Measurements from ENCODE around the gene OR52W1. TPM values are rescaled to one million over a fixed set of nuclear protein-coding genes. Genes with fewer than 3 reads are reported as not detected.

Gene OR52W1
- total and polyA plus RNA-seq, 10 of the 15 experiments (the other 5 are each of a cell fraction or from before 2014, with no cell fraction given): not detected

GRCh38 chr11:6203327-6203726 is 4.3 kb downstream of the OR52W1 start (continued):
- TF ChIP-seq PKNOX1 (IDR thresholded peaks at IDR 0.05) (no peak), YY1 (IDR thresholded peaks at IDR 0.05; ENCODE audit: low read depth, low read length) (no peak), MXI1 (IDR thresholded peaks at IDR 0.05; ENCODE audit: low read depth, low read length) (no peak), HSF1 (IDR thresholded peaks at IDR 0.05; ENCODE audit: low read depth, low read length) (no peak), ATF7 (IDR thresholded peaks at IDR 0.05; ENCODE audit: low read depth) (no peak), MLLT1 (IDR thresholded peaks at IDR 0.05) (no peak), BCL11A (IDR thresholded peaks at IDR 0.05; ENCODE audit: low read depth, low read length) (no peak), NKRF (conservative IDR thresholded peaks at IDR 0.05) (no peak), POLR2AphosphoS2 (IDR thresholded peaks at IDR 0.05; ENCODE audit: low read depth, low read length) (no peak), EGR1 (IDR thresholded peaks at IDR 0.05; ENCODE audit: borderline replicate concordance in 1 of 2, low read depth in 2 of 2, low read length in 2 of 2) (no peak), MTA2 (IDR thresholded peaks at IDR 0.05; ENCODE audit: low read depth) (peak; percentile 27; the same call in 1 of the 2 replicates), NFXL1 (IDR thresholded peaks at IDR 0.05; ENCODE audit: borderline replicate concordance) (no peak), IKZF1 (conservative IDR thresholded peaks at IDR 0.05) (peak; percentile 65), PBX3 (IDR thresholded peaks at IDR 0.05; ENCODE audit: insufficient replicate concordance, low read depth, low read length) (no peak), MEF2B (IDR thresholded peaks at IDR 0.05; ENCODE audit: partially characterized antibody, poor library complexity, severe bottlenecking) (peak; percentile 17), ASH2L (IDR thresholded peaks at IDR 0.05; ENCODE audit: borderline replicate concordance, low read depth) (no peak), RAD51 (IDR thresholded peaks at IDR 0.05) (peak; percentile 33; the same call in 1 of the 2 replicates), ZNF687 (IDR thresholded peaks at IDR 0.05) (no peak), ETV6 (conservative IDR thresholded peaks at IDR 0.05 in 1 of 2, IDR thresholded peaks at IDR 0.05 in 1 of 2; ENCODE audit: borderline replicate concordance in 1 of 2, low read depth in 1 of 2) (no peak)

Measured in GM12878 (cell line).